ENCODE data around the gene KLHL26.

Gene KLHL26

DNA sequence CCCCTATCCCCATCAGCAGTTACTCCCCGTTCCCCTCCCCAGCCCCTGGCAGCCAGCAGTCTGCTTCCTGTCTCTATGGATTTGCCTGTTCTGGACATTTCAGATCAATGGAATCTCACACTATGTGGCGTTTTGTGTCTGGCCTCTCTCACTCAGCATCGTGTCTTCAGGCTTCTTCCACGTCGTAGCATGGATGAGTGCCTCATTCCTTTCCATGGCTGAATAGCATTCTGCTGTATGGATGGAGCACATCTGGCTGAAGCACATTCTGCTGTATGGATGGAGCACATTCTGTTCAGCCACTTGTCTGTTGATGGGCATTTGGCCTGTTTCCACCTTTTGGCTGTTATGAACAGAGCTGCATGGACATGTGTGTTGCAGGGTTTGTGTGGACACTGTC is 76.2 kb downstream of the KLHL26 start:
- no peak for DNase-seq (ENCODE audit: low read depth in 2 of 2, low spot score in 1 of 2)

DNA sequence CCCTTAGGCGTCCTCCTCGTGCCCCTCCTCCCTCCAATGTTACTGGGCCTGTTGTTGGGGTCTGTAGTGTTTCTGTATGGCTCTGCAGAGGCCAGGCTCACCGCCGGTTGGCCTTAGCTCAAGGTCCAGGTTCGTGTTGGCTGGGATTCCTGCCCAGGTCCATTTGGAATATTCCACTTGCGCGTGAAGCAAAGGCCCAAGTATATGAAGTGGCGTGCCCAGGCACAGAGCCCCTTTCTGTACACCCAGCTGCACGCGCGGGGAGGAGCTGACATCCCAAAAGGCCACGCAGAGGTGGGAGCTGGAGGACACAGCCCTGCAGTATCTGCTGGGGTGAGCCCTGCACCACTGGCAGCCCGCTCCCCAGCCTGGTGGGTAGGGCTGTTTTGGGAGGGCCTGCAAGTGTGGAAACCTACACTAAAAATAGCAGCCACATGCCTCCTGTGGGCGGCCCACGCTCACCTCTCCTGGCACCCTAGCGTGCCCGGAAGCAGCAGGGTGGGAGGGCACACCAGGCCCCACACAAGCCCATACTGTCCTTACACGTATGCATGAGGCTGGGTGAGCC is 76.8 kb downstream of the KLHL26 start:
- DNase-seq (ENCODE audit: low read depth in 2 of 2, low spot score in 1 of 2) = no peak

DNA sequence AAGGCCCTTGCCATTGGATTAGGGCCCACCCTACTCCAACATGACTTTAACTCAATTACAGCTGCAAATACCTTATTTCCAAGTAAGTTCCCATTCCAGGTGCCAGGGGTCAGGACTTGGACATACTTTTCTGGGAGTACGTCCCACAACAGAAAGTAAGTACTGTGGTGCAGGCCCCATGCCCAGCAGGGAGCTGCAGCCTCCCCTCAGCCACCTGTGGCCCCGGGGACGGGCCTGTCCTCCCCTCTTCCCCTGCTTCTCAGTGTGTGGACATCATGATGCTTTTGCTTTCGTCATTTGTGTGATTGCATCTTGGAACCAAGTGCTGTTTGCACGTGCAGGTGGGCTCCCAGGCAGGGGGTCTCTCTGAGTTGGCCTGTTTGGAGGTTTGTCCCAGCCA is 78.6 kb downstream of the KLHL26 start:
- no peak for DNase-seq (ENCODE audit: low read depth in 2 of 2, low spot score in 1 of 2)

DNA sequence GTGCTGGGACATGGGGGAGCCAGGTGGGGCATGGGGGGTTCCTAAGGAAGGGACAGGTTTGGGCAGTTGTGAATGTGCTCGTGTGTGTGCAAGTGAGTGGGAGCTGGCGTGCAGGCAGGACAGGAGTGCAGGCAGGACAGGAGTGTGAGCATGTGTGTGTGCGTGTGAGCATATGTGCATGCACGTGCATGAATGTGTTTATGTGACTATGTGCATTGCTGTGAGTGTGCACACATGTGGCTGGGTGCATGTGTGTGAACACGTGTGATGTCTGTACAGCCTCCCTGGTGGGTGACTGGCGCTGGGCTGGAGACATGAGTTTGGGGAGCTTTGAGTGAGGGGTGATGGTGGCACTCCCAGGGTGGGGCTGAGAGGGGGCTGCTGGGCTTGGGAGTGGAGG is 80.0 kb downstream of the KLHL26 start:
- DNase-seq (ENCODE audit: low read depth in 2 of 2, low spot score in 1 of 2) = no peak

DNA sequence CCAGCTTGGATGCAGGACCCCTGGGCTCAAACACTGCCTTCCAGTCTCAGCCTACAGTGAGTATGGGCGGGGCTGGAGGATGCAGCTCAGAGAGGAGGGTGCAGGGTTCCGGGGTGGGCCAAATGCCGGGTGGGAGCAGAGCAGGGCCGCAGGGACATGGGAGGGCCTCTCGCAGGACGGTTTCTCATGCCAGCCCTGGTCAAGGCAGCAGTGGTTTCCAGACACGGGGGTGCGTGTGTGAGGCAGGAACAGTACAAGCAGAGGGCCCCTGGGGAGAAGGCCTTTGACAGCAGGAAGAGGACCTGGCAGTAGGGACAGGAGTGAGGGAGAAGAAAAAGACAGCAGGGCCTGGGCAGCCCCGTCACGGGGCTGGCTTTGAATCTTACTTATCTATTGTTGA is 80.8 kb downstream of the KLHL26 start:
- DNase-seq (ENCODE audit: low read depth in 2 of 2, low spot score in 1 of 2) = no peak

DNA sequence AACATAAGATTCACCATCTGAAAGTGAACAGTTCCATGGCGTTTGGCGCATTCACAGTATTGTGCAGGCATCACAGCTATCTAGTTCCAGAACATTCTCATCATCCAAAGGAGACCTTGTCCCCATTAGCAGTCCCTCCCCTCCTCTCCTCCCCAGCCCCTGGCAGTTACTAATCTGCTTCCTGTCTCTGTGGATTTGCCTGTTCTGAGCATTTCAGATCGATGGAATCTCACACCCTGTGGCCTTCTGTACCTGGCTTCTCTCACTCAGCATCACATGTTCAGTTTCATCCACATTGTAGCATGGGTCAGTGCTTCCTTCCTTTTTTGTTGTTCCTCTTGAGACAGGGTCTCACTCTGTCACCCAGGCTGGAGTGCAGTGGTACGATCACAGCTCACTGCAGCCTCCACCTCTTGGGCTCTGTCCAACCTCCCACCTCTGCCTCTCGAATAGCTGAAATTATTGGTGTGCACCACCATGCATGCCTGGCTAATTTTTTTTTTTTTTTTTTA is 81.2 kb downstream of the KLHL26 start:
- no peak for DNase-seq (ENCODE audit: low read depth in 2 of 2, low spot score in 1 of 2)

DNA sequence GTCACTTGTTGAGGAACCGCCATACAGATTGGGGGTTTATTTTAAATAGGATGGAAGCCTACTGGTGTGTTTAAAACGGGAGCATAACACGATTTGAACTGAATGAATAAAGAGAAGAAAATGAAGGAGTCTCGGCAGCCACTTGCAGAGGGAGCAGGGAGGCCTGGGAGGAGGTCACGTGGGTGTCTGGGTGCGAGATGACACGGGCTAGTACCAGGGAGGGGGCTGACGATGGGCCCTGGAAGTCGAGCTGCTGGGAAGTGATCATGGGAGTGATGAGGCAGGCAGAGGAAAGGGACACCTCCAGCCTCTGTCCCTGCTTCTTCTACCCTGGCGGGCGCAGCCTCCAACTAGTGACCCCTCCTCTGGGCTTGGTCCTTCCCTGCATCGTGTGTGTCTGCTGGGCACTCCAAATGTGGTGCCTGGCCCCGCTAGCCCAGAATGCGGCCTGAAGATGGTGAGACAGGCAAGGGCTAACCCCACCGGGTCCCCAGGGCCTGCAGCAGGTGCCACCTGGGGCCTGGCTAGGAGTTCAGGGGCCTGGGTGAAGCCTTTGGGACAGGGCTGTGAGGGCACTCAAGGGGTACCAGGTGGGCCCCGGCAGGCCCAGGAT is 82.1 kb downstream of the KLHL26 start:
- no peak for DNase-seq (ENCODE audit: low read depth in 2 of 2, low spot score in 1 of 2)

DNA sequence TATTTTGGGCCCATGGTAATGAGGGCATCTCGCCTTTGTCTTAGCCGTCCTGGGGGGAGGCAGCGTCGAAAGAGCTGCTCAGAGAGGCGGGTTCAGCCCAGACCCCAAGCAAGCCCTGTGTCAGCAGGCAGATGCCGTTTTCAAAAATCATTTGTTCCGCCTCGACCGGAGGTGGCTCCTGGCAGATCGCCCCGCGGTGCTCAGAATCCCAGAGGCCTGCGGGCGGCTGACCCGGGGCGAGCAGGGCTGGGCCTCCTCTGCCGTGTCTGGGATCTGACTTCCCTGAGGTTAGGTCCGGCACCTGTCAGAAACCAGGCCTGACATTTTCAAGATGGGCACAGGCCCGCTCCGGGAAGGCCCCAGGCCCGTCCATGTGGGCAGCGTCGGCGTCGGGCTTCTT is 82.7 kb downstream of the KLHL26 start:
- no peak for DNase-seq (ENCODE audit: low read depth in 2 of 2, low spot score in 1 of 2)

Measured in stimulated activated CD8-positive, alpha-beta memory T cell treated with anti-CD3 and anti-CD28 coated beads, Interleukin-4, amount 100 ng/mL, for 4 hours (primary cell).